Measurements from ENCODE around the gene C10orf90. TPM values are rescaled to one million over a fixed set of nuclear protein-coding genes. Genes with fewer than 3 reads are reported as not detected.
A peak's percentile ranks its signal among the peaks of the same experiment; 100 is the strongest.

Gene C10orf90
- total RNA-seq, 1 experiment from 2014 or later: not detected

DNA sequence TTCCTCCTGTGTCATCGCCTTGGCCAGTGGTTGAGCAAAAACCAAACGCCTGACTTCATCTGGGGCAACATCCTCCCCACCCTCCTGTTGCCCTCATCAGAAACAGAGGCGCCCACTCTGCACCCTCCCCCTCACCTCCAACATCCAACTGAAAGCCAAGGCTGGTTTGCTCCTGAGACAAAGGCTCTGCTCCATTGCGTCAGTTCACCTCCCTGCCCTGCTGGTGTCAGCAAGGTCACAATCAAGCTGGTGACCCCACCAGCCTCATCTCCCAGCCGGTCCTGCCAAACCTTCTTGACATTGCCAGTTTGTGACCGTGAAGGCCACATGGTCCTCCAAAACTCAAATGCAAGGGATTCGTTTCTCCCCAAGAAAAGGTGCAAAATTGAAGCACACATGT lies 150.5 kb downstream of the C10orf90 start:
- Histone ChIP-seq H3K14ac (ENCODE audit: insufficient read depth, low read length) (no peak overlapping the region), H3K23me2 (ENCODE audit: insufficient read length, low read depth, low read length, poor library complexity, severe bottlenecking) (no peaks in the 10 kb centered on the region), H4K91ac (ENCODE audit: insufficient read length, low read depth, low read length) (no peak overlapping the region), H3K4me2 (ENCODE audit: insufficient read depth, insufficient read length, low read length) (no peak overlapping the region), H3K4me1 (ENCODE audit: insufficient read depth, low read length) (no peaks in the 10 kb centered on the region), H2BK120ac (ENCODE audit: low read depth, low read length, poor library complexity, severe bottlenecking) (no peak overlapping the region), H3K79me2 (ENCODE audit: insufficient read depth, low read length) (no peaks in the 10 kb centered on the region), H3K18ac (ENCODE audit: insufficient read length, low read depth, low read length) (no peak overlapping the region), H4K5ac (ENCODE audit: insufficient read length, low read depth, low read length) (no peak overlapping the region), H2AFZ (ENCODE audit: low read length) (no peak overlapping the region), H4K8ac (replicated peaks; ENCODE audit: insufficient read length, low read depth, low read length) (no peak overlapping the region), H3K4ac (ENCODE audit: low read depth, low read length) (no peak overlapping the region), H3K23ac (ENCODE audit: insufficient read length, low read depth, low read length) (no peak overlapping the region), H2BK15ac (ENCODE audit: low read depth, low read length) (no peak overlapping the region), H2BK5ac (ENCODE audit: insufficient read length, low read length) (no peak overlapping the region), H3T11ph (ENCODE audit: low read length) (no peak overlapping the region), H4K20me1 (ENCODE audit: control insufficient read depth, insufficient read depth, insufficient read length) (no peaks in the 10 kb centered on the region), H2BK12ac (ENCODE audit: insufficient read length, low read depth, low read length) (no peak overlapping the region), H3K9me3 (ENCODE audit: control insufficient read depth, low read depth, low read length) (no peaks in the 10 kb centered on the region), H3K56ac (ENCODE audit: insufficient read length, low read depth, low read length) (no peak overlapping the region), H2BK20ac (ENCODE audit: low read depth, low read length, poor library complexity, severe bottlenecking) (no peak overlapping the region), H3K27ac (ENCODE audit: insufficient read length, low read depth, low read length) (no peak overlapping the region), H3K79me1 (ENCODE audit: insufficient read depth, low read depth, low read length, poor library complexity, severe bottlenecking) (no peaks in the 10 kb centered on the region), H3K27me3 (ENCODE audit: insufficient read depth, low read length) (no peaks in the 10 kb centered on the region), H3K9ac (ENCODE audit: extremely low read depth, insufficient read length, low read length) (no peak overlapping the region), H2AK5ac (ENCODE audit: insufficient read length, low read length) (no peak overlapping the region)
- Mint-ChIP-seq H3K4me3 (no peak overlapping the region), H3K36me3 (ENCODE audit: insufficient read depth in 1 of 3, low read depth in 3 of 3) (no peaks in the 10 kb centered on the region; a peak in 1 of 7 replicates), H3K27ac (no peak overlapping the region; a peak in 2 of 7 replicates), H3K27me3 (ENCODE audit: low read depth) (no peaks in the 10 kb centered on the region; the same call in none of the 2 replicates), H3K4me1 (peaks cover 0 to 5% of the 10 kb centered on the region in 2 experiments; a peak in 2 of 4 replicates), H3K9me3 (no peaks in the 10 kb centered on the region; a peak in 2 of 5 replicates)
- TF ChIP-seq, protein P1, sequence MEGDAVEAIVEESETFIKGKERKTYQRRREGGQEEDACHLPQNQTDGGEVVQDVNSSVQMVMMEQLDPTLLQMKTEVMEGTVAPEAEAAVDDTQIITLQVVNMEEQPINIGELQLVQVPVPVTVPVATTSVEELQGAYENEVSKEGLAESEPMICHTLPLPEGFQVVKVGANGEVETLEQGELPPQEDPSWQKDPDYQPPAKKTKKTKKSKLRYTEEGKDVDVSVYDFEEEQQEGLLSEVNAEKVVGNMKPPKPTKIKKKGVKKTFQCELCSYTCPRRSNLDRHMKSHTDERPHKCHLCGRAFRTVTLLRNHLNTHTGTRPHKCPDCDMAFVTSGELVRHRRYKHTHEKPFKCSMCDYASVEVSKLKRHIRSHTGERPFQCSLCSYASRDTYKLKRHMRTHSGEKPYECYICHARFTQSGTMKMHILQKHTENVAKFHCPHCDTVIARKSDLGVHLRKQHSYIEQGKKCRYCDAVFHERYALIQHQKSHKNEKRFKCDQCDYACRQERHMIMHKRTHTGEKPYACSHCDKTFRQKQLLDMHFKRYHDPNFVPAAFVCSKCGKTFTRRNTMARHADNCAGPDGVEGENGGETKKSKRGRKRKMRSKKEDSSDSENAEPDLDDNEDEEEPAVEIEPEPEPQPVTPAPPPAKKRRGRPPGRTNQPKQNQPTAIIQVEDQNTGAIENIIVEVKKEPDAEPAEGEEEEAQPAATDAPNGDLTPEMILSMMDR (conservative IDR thresholded peaks at IDR 0.05): no peak
- no CpG with 5 or more reads among the region's 7 CpGs for WGBS (ENCODE audit: extremely low coverage, insufficient read length, low lambda C conversion rate)
- peak; percentile 40 for DNase-seq

Data from H9 (cell line).